HL-60/S4 treated with retinoic acid at 250 ng/mL for 4 days and 3 days (cell line): Measurements from ENCODE around the gene PITPNM3.

Source experiments
- in situ Hi-C: fragments of 300-500 bp; cut with MboI; formaldehyde crosslinking; loops from 2 replicates; pipeline ENCODE4 v1.7.0; 2022; ENCODE audit warnings: low sequenced_read_pairs

Gene PITPNM3

DNA sequence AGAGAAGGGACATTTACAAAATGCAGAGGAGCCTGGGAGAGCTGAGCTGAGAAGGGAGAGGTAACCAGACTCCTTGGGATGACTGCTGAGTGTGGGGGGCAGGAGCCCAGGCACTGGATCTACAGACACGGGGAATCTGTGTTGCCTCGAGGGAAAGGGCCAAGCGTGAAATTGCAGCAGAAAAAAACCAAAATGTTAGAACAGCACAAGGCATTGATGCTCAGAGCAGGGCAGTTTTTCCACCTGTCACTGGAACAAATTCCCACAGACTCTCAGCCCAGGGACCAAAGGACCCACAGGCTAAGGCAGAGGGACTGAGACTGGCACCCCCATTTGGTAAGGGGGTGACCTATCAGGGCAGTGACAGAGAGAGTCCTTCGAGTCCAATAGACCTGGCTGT is 2.0 kb downstream of the PITPNM3 start:
- in situ Hi-C loops = no loop called here

DNA sequence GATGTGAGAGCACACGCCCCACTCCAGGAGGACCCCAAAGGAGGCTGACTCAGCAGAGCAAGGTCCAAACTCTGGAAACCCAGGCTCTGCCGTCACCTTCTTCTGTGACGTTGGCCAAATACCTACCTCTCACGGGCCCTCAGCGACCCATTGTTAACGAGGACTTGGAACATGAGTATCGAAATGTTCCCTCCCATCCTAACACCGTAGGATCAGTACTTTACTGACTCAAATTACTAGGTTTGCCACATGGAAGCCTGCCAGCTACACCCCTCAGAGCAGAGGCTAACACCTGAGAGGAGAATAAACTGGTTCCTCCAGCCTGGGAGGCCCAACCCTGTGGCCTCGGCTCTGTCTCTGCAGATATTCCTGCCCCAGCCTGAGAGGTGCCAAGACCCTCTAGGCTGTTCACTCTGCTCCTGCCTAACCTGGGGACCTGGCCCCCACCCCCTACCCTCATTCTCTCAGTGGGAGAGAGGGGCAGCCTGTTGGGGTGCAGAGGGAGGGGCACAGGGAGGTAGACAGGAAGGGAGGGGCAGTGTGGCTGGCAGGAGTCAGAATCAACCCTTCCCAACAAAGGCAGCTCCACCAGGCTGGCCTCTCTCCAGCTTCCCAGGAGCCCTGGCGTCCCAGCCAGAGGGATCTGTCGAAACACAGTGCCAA is 4.4 kb downstream of the PITPNM3 start:
- in situ Hi-C loops = no loop called here

DNA sequence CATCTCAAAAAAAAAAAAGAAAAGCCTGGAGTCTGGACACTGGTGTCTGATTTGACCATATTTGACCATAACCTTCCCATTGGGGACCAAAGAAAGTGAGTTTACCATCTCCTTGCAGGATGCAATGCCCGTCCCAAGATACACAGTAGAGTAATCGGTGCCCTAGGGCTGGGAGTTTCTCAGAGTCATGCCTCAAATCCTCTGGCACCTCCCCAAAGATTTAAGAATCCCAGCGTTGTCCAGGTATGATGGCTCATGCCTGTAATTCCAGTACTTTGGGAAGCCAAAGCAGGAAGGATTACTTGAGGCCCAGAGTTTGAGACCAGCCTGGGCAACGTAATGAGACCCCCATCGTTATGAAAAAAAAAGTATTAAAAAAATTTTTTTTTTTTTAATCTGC is 5.0 kb downstream of the PITPNM3 start:
- in situ Hi-C loops = no loop called here

DNA sequence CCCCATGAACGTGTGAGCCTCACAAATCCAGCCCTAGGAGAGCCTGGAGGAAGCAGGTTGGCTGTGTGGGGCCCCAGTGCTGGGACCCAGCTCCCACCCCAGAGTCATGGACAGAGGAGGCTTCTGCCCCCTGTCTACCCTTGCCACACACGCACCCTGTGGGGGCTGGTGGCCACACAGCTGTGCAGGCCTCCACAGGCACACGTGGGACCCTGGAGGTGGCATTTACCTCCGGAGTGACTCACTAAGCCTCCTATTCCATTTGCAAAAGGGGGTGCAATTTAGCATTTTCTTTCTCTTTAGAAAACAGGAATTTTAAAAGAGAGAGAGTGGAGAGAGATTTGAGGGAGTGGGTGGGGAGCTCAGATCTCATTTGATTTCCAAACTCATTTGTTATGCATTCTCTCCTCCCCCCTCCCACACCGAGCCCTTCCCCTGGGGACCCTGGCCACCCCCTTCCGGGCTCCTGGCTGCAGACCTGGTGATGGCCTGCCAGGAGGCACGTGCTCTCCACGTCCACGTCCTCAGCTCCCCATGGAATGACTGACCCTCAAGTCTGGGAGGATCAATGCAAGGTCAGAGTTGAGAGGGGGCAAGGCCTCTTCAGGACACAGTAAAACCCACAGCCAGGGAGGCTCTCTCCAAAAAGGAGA is 6.8 kb downstream of the PITPNM3 start:
- in situ Hi-C loops = no loop called here

DNA sequence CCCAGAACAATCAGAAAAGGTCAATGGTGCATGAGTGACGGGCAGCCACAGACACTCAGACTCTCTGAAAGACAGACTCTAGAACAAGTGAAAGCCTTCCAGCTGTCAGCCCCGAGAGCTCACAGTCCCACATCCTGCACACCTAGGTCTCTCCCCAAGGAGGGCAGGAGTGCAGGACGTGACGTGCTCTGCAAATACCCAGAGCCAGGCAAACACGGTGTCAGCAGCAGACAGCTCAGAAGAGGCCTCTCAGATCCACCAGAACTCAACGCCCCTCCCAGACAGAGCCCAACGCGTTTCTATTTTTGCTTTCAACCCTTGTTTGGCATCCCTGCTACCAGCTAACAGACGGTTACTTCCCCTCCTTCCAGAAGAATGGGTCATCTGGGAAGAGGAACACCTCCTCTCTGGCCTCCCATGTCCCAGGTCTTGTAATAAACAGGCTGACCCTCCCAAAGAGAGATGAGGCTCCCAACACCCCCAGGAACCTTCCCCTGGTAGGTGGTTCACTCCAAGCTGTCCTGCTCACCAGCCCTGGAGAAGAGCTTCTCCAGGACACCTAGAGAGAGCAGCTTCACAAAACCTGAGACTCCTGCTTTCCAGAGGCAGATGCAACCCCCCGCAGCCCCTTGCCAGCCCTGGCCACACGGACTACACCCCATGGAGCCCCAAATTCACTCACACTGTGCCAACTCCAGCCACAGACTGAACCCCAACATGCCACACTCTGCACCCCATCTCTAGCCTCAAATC is 7.6 kb downstream of the PITPNM3 start:
- in situ Hi-C loops = no loop called here

DNA sequence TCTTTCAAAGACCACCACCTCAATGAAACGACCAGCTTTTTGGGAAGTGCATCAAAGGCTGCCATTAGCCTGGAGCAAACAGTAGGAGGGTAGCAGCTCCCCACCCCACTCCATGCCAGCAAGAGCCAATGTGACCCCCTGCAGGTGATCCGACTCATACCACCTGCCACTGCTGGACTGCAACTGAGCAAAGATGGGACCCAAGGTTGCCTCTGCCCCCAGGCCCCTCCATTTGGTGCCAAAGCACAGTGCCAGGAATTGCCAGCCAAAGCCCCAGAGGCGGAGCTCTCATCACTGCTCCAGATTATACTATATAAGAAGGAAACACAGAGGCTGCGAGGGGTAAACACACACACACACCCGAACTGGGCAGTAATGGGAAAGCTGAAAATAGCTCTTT is 8.3 kb downstream of the PITPNM3 start:
- in situ Hi-C loops = no loop called here

DNA sequence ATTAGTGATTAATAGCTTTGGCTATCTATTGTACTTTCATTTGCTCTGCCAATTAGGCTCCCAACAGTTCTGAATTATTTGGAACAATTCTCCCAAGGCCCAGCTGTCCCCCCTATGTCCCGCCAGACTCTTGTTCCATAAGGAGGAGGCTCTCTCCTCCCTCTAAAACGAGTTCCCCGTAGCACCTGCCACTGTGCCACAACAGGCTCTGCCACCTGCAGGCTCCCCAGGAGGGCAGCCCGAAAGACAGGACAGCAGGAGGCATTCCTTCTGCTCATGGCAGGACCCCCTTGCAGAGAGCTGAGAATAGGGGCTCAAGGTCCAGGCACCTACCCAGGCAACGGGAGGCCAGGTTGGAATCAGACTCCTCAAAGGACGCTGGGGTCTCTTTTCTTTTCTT is 9.0 kb downstream of the PITPNM3 start:
- in situ Hi-C loops = no loop called here

DNA sequence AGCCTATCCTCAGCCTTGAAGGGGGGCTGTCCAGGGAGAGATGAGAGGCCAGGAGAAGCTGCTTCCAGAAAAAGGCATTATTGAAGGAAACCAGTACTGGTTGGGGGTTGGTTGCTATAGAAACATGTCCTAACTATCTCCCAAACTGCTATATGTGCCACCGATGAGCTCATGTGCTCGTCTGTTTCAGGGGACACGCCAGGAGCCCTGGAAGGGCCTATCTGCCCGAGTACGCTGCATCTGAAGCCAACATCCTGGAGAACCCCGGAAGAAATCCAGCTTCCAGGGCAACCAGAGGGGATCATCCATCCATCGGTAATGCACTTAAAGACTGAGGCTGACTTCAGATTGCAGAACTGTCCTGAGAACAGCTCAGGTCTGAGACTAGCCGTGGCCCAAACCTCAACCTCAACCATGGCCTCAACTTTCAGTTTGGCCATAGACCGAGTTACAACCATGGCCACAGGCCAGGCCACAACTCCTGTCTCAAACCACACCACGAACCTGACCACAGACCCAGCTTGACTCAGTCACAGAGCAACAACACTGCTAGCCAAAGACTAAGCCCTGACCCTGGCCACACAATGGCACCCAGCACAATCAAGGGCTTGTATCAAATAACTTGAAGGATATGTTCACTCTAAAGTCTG is 10.2 kb downstream of the PITPNM3 start:
- in situ Hi-C loops = no loop called here

DNA sequence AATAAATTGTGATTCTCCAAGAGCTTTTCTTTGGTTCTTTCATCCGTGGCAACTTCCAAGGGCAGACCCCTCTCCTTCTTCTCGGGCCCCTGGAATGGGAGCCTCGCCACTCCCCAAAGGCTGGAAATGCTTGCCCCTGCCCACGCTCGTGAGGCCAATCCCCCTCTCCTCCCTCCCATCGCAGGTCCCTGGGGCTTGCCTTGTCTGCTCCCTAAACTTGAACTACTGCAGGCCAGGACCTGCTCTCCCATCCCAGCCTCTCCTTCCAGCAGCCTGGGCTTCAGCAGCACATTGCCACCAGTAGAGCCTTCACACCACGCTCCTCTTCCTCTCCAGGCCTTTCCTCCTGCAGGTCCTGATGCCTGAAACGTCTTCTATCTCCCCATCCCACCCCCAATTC is 11.1 kb downstream of the PITPNM3 start:
- in situ Hi-C loops = no loop called here

DNA sequence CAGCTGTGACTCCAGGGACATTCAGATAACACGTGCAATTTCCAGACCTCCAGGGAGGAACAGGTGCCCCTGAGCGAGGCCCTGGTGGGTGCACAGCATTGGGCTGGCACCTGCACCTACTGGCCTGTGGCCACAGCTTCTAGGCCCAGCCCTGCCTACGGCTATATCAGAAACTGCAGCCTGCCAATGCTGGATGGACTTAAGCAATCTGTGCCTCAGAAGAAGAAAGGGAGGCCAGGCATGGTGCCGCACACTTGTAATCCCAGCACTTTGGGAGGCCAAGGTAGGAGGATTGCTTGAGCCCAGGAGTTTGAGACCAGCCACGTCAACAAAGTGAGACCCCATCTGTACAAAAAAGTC is 12.4 kb downstream of the PITPNM3 start:
- in situ Hi-C loops = no loop called here

DNA sequence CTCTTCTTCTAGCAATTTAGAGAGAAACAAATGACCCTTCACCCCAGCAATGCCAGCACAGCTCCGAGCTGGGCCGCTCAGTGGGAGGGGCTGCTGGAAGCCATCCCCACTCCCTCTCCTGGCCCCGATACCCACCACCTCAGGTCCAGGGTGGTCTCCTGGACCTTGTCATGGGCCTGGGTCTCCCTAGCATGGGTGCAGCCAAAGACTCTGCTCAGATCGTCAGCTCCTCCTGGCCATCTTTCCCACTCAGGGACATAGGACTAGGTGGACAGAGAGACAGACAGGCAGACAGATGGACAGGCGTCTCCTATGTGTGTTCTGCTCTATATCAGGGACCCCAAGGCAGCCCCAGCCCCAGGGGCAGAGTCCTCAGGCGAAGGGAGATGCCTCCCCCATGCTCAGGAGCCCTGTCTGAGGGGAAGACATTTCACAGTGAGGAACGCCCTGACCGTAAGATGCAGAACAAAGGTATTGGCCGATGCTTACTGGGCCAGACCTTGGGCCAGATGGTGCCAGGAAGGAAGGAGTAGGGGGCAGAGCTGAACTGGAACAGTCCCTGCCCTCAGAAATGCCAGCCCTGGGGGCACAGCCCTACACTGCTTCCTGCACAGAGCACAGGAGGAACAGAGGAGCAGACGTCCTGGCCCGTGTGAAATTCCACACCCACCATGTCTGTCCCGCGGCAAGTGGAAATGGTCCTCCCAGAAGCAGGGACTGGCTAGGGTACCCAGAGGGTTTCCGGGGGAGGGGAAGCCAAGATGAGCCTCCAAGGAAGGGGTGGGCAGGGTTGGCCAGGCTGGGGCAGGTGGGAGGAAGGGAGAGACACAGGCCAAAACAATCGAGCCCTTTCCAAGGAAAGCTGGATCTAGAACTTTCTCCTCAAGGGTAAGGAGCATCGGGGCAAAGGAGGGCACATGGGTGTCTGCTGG is 13.0 kb downstream of the PITPNM3 start:
- in situ Hi-C loops = no loop called here

DNA sequence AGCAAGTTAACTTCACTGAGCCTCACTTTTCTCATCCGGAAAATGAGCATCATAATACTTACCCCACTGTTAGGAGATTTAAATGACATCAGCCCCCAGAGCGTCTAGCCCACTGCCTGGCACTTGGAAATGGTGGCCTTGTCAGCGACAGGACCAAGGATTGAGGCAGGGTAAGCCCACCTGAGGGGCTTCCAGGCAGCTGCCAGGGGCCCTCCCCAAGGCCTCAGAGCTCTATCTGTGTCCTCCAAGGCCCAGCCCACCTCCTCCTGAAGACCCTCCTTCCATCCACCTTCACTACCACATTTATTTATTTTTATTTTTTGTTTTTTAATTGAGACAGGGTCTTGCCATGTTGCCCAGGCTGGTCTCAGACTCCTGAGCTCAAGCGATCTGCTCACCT is 13.8 kb downstream of the PITPNM3 start:
- in situ Hi-C loops = no loop called here

DNA sequence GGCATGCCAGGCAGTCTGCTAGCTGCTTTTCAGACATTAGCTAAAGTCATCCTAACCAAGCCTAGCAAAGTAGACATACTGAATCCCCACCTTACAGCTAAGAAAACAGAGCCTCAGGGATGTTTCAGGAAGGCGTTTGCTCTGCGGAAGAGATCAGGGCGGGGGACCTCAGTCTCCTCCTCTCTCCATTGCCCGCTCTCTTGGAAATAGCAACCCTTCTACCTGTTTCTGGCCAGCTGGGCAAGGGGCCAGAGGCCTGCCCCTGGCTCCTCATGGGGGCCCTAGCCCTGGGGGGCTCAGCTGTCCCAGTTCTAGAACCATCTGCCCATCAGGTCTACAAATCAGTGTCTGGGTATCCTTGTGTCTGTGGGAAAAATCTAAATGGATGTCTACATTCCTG is 14.5 kb downstream of the PITPNM3 start:
- in situ Hi-C loops = no loop called here

DNA sequence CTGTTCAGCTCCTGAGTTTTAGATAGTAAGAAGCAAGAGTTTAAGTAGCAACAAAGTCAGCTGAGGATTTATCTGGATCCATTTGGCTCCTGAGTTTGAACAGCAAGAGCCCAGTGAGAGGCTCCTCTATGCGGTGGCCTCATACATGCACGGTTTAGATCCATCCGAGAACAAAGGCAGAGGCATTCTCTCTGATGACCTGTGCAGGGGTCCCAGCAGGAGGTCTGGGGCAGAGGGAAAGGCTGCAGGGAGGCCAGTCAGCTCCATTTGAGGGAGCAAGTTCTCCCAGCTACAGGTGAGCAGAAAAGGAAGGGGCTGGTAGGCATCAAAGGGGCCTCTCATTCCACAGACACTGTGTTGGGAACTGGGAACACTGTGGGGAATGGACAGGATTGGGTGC is 16.5 kb downstream of the PITPNM3 start:
- in situ Hi-C loops = no loop called here

DNA sequence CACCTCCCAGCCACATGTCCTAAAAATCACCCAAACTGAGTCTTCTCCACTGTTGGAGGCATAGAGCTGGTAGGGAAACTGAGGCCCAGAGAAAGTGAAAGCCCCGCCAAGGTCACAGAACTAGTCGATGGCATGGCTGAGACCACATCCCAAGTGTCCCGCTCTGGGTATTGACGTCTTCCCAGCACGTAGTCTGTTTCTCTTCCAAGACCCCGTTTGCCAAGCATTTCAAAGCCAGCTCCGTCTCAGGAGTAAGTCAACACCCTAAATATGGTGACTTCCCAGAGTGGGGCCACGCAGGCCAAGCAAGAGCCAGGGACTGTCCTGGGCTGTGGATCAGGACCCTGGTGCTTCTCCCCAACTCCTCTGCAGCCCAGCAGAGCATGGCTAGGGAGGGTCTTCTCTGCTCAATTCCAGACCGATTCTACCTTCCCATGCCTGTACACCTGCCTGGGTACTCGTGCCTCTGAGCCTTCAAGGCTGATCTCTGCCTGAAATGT is 19.7 kb downstream of the PITPNM3 start:
- in situ Hi-C loops = no loop called here

DNA sequence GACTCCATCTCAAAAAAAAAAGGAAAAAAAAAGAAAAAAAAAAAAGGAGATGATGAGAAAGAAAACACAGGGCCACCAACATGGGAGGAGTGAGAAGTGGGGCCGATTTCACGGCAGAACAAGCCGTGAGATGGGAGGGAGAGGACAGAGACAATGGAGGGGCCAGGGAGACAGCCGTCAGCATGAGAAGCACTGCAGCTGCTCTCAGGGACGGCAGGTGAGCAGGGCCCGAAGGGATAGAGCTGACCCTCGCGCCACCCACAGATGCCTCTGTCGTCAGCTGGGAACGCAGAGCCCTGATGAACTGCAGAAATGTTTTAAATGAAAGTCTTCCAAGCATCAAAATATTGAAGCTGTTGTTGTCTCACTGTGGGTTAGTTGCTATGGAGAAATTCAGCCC is 20.3 kb downstream of the PITPNM3 start:
- in situ Hi-C loops = no loop called here

DNA sequence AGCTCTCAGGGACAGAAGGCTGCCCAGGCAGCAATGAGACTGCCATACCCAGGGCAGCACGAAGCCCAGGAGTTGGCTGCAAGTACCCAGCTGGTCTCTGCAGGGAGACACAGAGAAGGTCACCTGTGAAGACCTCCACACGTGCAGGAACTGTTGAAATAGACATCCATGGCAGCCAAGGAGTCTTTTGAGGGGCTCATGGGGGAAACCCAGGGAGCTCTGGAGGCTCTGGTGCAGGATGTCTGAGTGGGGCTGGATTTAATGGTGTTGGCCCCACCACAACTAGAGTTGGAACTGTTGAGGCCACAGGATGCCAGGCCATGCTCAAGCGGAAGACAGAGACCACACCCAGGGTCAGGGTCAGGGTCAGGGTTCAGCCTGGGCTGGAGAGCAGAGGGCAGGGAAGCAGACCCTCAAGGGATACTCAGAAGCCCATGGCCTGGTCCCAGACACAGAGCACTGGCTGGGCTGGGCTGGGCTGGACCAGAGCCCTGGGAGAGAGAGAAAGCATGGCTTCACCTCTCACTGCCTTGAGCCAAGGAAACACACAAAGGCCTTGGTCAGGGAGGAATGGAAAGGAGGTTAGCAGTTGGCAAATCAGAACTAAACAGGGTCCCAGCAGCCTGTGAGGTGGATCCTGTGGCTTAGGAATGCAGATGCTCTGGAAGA is 21.4 kb downstream of the PITPNM3 start:
- in situ Hi-C loops = no loop called here

DNA sequence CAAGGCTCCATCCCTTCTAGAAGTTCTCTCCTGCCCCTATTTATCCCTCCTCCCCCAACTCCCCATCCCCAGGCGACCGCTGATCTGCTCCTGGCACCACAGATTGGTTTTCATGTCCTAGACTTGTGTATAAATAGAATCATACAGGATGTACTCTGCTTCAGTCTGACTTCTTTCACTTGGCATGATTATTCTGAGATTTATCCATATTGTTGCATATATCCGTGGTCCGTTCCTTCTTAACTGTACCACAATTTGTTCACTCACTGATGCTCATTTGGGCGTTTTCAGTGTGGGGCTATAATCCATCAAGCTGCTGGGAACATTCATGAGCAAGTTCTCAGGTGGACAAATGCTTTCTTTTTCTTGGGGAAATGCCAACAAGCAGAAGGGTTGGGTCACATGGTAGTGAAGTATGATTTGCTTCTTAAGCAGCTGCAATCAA is 23.9 kb downstream of the PITPNM3 start:
- in situ Hi-C loops = no loop called here

DNA sequence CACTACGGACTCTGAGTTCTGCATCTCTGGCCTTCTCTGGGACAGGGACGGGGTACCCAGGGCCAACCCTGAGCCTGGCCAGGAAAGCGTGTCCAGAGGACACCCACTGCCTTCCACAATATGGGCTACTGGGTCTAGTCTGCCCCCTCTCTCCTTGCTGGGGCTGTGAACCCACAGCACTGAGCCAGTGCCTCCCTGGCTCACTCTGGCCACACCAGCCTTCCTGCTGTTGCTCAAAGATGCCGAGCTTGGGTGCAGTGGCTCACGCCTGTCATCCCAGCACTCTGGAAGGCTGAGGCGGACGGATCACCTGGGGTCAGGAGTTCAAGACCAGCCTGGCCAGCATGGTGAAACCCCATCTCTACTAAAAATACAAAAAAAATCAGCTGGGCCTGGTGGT is 24.8 kb downstream of the PITPNM3 start:
- in situ Hi-C loops = no loop called here

DNA sequence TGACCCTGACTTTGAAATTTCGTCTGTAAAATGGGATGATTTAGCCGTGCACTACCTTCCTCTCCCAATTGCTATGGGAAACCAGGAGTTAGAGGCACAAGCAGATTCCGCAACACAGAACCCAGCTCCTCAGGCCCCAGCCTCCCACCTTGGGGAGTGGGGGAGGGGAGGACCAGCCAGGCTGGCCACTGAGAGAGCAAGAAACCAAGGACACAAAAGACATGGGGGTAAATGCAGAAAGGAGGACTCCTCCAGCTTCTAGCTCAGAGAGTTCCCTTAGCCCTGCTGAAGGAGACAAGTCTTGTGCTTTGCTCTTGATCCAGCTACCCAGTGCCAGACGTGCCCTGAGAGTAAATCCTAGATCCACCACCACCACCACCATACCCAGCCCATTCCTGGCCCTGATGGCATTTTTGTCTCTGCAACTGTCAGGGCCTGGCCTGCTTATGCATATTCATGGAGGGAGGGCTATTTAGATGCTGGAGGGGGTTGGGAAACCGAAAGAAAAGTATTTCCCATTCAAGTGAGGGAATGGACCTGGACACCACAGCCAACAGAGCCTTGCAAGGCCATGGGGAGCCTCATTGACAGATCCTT is 25.9 kb downstream of the PITPNM3 start:
- in situ Hi-C loops = no loop called here
